Spleen (tissue), 11 donors: Measurements from ENCODE around the gene CRTC2. TPM values are rescaled to one million over a fixed set of nuclear protein-coding genes. Genes with fewer than 3 reads are reported as not detected.
A peak's percentile ranks its signal among the peaks of the same experiment; 100 is the strongest.

Source experiments
- DNase-seq: peaks from one replicate; pipeline ENCODE4 v3.0.0-alpha.2; 2020
- H3K27ac ChIP-seq, 8 donors: fragments of 200-600 bp; sonication (generic) in 7 of 8; 1 replicate in 4 of 8; 2 replicates in 4 of 8; pipeline versions ENCODE4 v1.5.0 to v1.8.0; 2016 to 2021; ENCODE audit warnings: inconsistent platforms in 4 of 8, mild to moderate bottlenecking in 4 of 8, moderate library complexity in 1 of 8
- H3K27me3 ChIP-seq, 7 donors: fragments of 200-600 bp; sonication (generic) in 6 of 7; replicated peaks in 1 of 7; 1 replicate in 4 of 7; 2 replicates in 3 of 7; pipeline versions ENCODE4 v1.5.0 to v1.8.0; 2016 to 2021; ENCODE audit warnings: inconsistent platforms in 3 of 7, mild to moderate bottlenecking in 1 of 7
- H3K36me3 ChIP-seq, 6 donors: fragments of 200-600 bp; sonication (generic) in 5 of 6; 1 replicate in 4 of 6; 2 replicates in 2 of 6; pipeline versions ENCODE4 v1.5.0 to v1.8.0; 2016 to 2021; ENCODE audit warnings: inconsistent platforms in 2 of 6
- H3K4me1 ChIP-seq, 6 donors: fragments of 200-600 bp; sonication (generic) in 5 of 6; 1 replicate in 3 of 6; 2 replicates in 3 of 6; pipeline versions ENCODE4 v1.5.0 to v1.8.0; 2016 to 2021; ENCODE audit warnings: inconsistent platforms in 3 of 6
- H3K4me3 ChIP-seq, 8 donors: fragments of 200-600 bp; sonication (generic) in 7 of 8; 1 replicate in 4 of 8; 2 replicates in 4 of 8; pipeline versions ENCODE4 v1.5.0 to v1.8.0; 2016 to 2021; ENCODE audit warnings: inconsistent platforms in 4 of 8, mild to moderate bottlenecking in 4 of 8, moderate library complexity in 2 of 8
- H3K9me3 ChIP-seq, 8 donors: fragments of 200-600 bp; sonication (generic) in 7 of 8; 1 replicate in 4 of 8; 2 replicates in 4 of 8; pipeline versions ENCODE4 v1.5.0 to v1.8.0; 2016 to 2021; ENCODE audit warnings: inconsistent platforms in 4 of 8
- CTCF ChIP-seq, 11 experiments: fragments of 200-600 bp in 7 of 11; fragments of 450-650 bp in 4 of 11; sonication (generic) in 4 of 11; IDR thresholded peaks in 8 of 11; conservative IDR thresholded peaks in 3 of 11; 1 replicate in 7 of 11; 2 replicates in 4 of 11; pipeline versions ENCODE4 v1.4.0 to v1.8.0; 2016 to 2021; ENCODE audit warnings: antibody characterized with exemption in 11 of 11, inconsistent platforms in 4 of 11, mild to moderate bottlenecking in 1 of 11
- POLR2A ChIP-seq, 3 donors: fragments of 450-650 bp; IDR thresholded peaks; one replicate each; pipeline ENCODE4 v1.5.1; 2017; ENCODE audit warnings: antibody characterized with exemption in 3 of 3, mild to moderate bottlenecking in 1 of 3
- POLR2AphosphoS5 ChIP-seq, 3 donors: sonication (generic); formaldehyde crosslinking; IDR thresholded peaks; one replicate each; pipeline ENCODE4 v1.5.1; 2017; ENCODE audit warnings: antibody characterized with exemption in 3 of 3
- WGBS, 5 donors: extraction: QIAGEN DNeasy Blood & Tissue Kit in 3 of 5; methylation state at CpG; one replicate each; pipeline versions ENCODE4 v1.1.5 to v1.1.7; 2013 to 2018; 5-methylcytosine and 5-hydroxymethylcytosine counted together
- intact Hi-C: fragments of 100-400 bp; cut with DNase I; formaldehyde crosslinking; loops from one replicate; pipeline ENCODE4 v1.15.0; 2023; ENCODE audit warnings: low total_unique reads
- polyA plus RNA-seq, 3 donors: library from polyadenylated mRNA; stranded (reverse); fragments of 200-250 nt; gene quantifications; one replicate each; pipeline ENCODE4 v1.2.1, GENCODE V29; 2013
- total RNA-seq, 7 donors: library from RNA; depleted of rRNA in 3 of 7; stranded (reverse); fragments of >200 nt in 3 of 7; fragmentation: NEBNext Ultra II Directional in 4 of 7; extraction: Animal tissue kit (Norgen Biotek cat#: 25700) in 4 of 7; gene quantifications; one replicate each; pipeline versions ENCODE4 v1.1.0 to v1.2.1, GENCODE V29; 2016 to 2021
- donor health status: healthy with polysubstance abuse.
- donor health status: DM: no; HTN: no; CAD: no; lungs with moderate emphysema.
- donor health status: DM: no; HTN: no; CAD: no.
- donor health status: Bipolar disorder and iron deficiency.
- donor health status: healthy.
- donor health status: DM: no; HTN: no; CAD: no.
- donor health status: DM: yes; HTN: yes; CAD: no.

CRTC2 gene
- total and polyA plus RNA-seq, 10 donors: 34.8 to 80.1 (median 69.5) TPM

DNA sequence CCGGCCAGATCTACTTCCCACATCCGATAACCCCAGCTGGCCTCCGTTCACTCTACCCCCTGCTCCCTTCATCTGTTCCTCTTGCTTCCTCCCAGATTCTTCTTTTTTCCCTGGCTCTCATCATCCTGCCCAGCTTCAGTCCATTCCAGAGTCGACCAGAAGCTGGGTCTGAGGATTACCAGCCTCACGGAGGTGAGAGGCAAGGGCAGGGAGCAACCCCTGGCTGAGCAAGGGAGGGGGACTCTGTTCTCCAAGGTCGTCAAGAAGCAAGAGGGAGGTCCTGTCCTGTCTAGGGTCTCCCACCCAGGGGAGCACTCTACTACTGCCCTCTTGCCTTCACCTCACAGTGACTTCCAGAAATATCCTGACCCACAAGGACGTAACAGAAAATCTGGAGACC lies 15.1 kb upstream of the CRTC2 start:
- peak in 1 of 3 donors; percentile 30 for TF ChIP-seq POLR2AphosphoS5 (IDR thresholded peaks at IDR 0.05)
- no peak for TF ChIP-seq CTCF (IDR thresholded peaks at IDR 0.05 in 8 of 11, conservative IDR thresholded peaks at IDR 0.05 in 3 of 11)
- Histone ChIP-seq H3K36me3 (peaks cover 0 to 42% (median 32%) of the 10 kb centered on the region in 6 donors), H3K27ac (peak overlapping the region in 1 of 8 donors; percentile 31), H3K4me1 (peaks cover 23 to 72% (median 39%) of the 10 kb centered on the region in 6 donors), H3K9me3 (no peaks in the 10 kb centered on the region), H3K27me3 (no peaks in the 10 kb centered on the region), H3K4me3 (no peak overlapping the region)
- WGBS, 5 donors: 82 to 92% (median 85%) methylated on average over 7 of the region's 7 CpGs
- intact Hi-C loops: no loop called here
- peak; percentile 59 for DNase-seq

GRCh38 chr1:153973071-153973470 lies 14.7 kb upstream of the CRTC2 start:
- no peak overlapping the region for H3K4me3 ChIP-seq
- H3K9me3 ChIP-seq: no peaks in the 10 kb centered on the region
- DNase-seq: no peak
- H3K4me1 ChIP-seq: peaks cover 21 to 72% (median 39%) of the 10 kb centered on the region in 6 donors
- no peaks in the 10 kb centered on the region for H3K27me3 ChIP-seq
- H3K36me3 ChIP-seq: peaks cover 0 to 42% (median 32%) of the 10 kb centered on the region in 6 donors
- WGBS, 5 donors: 93 to 99% (median 96%) methylated on average over 3 of the region's 3 CpGs
- peak overlapping the region in 1 of 8 donors; percentile 55 for H3K27ac ChIP-seq
- TF ChIP-seq POLR2AphosphoS5 (IDR thresholded peaks at IDR 0.05) (no peak), CTCF (IDR thresholded peaks at IDR 0.05 in 8 of 11, conservative IDR thresholded peaks at IDR 0.05 in 3 of 11) (no peak), POLR2A (IDR thresholded peaks at IDR 0.05) (no peak)
- intact Hi-C loops: no loop called here

DNA sequence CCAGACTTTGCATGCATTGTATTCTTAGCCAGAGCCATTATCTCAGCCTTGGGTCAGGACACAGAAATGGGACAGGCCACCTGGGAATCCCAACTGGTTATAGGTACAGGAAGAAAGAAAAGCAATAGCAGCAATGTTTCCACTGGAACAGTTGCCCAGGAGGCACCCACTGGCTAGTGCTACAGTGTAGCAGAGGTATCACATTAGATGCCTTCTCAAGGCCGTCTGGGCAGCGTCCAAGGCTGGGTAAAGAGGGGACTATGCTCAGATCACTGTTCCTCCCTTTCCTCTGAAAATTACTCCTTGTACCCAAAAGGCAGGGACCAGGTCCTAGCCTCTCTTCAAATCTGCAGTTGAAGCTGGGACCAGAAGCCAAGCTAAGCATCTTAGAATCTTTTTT lies 11.9 kb upstream of the CRTC2 start:
- peaks cover 0 to 32% (median 25%) of the 10 kb centered on the region in 6 donors for H3K36me3 ChIP-seq
- H3K4me3 ChIP-seq: no peak overlapping the region
- peak; percentile 54 for DNase-seq
- H3K9me3 ChIP-seq: no peaks in the 10 kb centered on the region
- H3K27ac ChIP-seq: no peak overlapping the region
- 58 to 87% (median 82%) methylated on average over 2 of the region's 2 CpGs for WGBS, 5 donors
- intact Hi-C loops: no loop called here
- peaks cover 23 to 71% (median 40%) of the 10 kb centered on the region in 6 donors for H3K4me1 ChIP-seq
- H3K27me3 ChIP-seq: no peaks in the 10 kb centered on the region
- no peak for TF ChIP-seq CTCF (IDR thresholded peaks at IDR 0.05 in 8 of 11, conservative IDR thresholded peaks at IDR 0.05 in 3 of 11)
- TF ChIP-seq POLR2A (IDR thresholded peaks at IDR 0.05): no peak
- TF ChIP-seq POLR2AphosphoS5 (IDR thresholded peaks at IDR 0.05): no peak

DNA sequence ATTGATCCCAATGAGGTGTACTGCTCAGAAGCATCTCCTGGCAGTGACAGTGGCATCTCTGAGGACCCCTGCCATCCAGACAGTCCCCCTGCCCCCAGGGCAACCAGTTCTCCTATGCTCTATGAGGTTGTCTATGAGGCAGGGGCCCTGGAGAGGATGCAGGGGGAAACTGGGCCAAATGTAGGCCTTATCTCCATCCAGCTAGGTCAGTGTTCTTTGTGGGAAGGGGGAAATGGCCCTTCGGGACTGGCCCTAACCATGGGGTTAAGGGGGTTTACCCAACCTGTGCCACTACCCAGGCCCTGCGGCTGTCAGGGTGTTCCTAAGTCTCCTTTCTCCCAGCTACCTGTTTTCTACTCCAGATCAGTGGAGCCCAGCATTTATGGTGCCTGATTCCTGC lies 10.6 kb upstream of the CRTC2 start:
- intact Hi-C loops: no loop called here
- Histone ChIP-seq H3K9me3 (no peaks in the 10 kb centered on the region), H3K4me3 (peak overlapping the region in 2 of 8 donors; percentile 65 to 83), H3K27me3 (no peaks in the 10 kb centered on the region), H3K4me1 (peaks cover 31 to 71% (median 49%) of the 10 kb centered on the region in 6 donors), H3K36me3 (peaks cover 0 to 19% (median 12%) of the 10 kb centered on the region in 6 donors), H3K27ac (peak overlapping the region in 5 of 8 donors; percentile 9 to 98 (median 96))
- DNase-seq: peak; percentile 52
- 61 to 90% (median 83%) methylated on average over 1 to 2 of the region's 2 CpGs for WGBS, 5 donors
- TF ChIP-seq POLR2AphosphoS5 (IDR thresholded peaks at IDR 0.05) (no peak), CTCF (IDR thresholded peaks at IDR 0.05 in 8 of 11, conservative IDR thresholded peaks at IDR 0.05 in 3 of 11) (no peak), POLR2A (IDR thresholded peaks at IDR 0.05) (no peak)
